ENCODE data around the gene TTC4.

The TTC4 gene

GRCh38 chr1:54715493-54716298, at the start of gene TTC4:
TSS of gene TTC4 (plus strand) at chr1:54715861. CDS start at chr1:54715909, 48 bp downstream.
- FAIRE-seq = no peak

GRCh38 chr1:54666333-54666732, 49.3 kb upstream of the TTC4 start:
- FAIRE-seq = no peak

- FAIRE-seq = no peak
These were observed 47.9 kb upstream of the TTC4 start for GRCh38 chr1:54667797-54668196.

- FAIRE-seq = no peak
These were observed 47.1 kb upstream of the TTC4 start for GRCh38 chr1:54668567-54668966.

- FAIRE-seq = no peak
These were observed 43.6 kb upstream of the TTC4 start for GRCh38 chr1:54671985-54672608.

GRCh38 chr1:54678776-54679643, 36.7 kb upstream of the TTC4 start:
- no peak for FAIRE-seq

- no peak for FAIRE-seq
These were observed 36.0 kb upstream of the TTC4 start for GRCh38 chr1:54679706-54680105.

- no peak for FAIRE-seq
These were observed 35.3 kb upstream of the TTC4 start for GRCh38 chr1:54680387-54680786.

GRCh38 chr1:54681358-54681757, 34.3 kb upstream of the TTC4 start:
- no peak for FAIRE-seq

- FAIRE-seq = no peak
These were observed 32.2 kb upstream of the TTC4 start for GRCh38 chr1:54683453-54683852.

GRCh38 chr1:54685335-54685905, 30.2 kb upstream of the TTC4 start:
- no peak for FAIRE-seq

GRCh38 chr1:54686155-54686554, 29.5 kb upstream of the TTC4 start:
- FAIRE-seq = no peak

- FAIRE-seq = no peak
These were observed 20.9 kb upstream of the TTC4 start for GRCh38 chr1:54694771-54695170.

GRCh38 chr1:54695221-54695620, 20.4 kb upstream of the TTC4 start:
- no peak for FAIRE-seq

GRCh38 chr1:54695764-54696163, 19.9 kb upstream of the TTC4 start:
- FAIRE-seq = no peak

GRCh38 chr1:54696262-54696661, 19.4 kb upstream of the TTC4 start:
- no peak for FAIRE-seq

GRCh38 chr1:54697896-54698295, 17.8 kb upstream of the TTC4 start:
- no peak for FAIRE-seq

GRCh38 chr1:54698346-54698745, 17.3 kb upstream of the TTC4 start:
- no peak for FAIRE-seq

- FAIRE-seq = no peak
These were observed 15.6 kb upstream of the TTC4 start for GRCh38 chr1:54699936-54700525.

- no peak for FAIRE-seq
These were observed 14.6 kb upstream of the TTC4 start for GRCh38 chr1:54701066-54701465.

- FAIRE-seq = no peak
These were observed 13.7 kb upstream of the TTC4 start for GRCh38 chr1:54701996-54702395.

GRCh38 chr1:54703471-54703870, 12.2 kb upstream of the TTC4 start:
- no peak for FAIRE-seq

- no peak for FAIRE-seq
These were observed 10.5 kb upstream of the TTC4 start for GRCh38 chr1:54705153-54705552.

All from TTC549 (cell line).